Measurements from ENCODE around the gene NPBWR2.

NPBWR2 gene

DNA sequence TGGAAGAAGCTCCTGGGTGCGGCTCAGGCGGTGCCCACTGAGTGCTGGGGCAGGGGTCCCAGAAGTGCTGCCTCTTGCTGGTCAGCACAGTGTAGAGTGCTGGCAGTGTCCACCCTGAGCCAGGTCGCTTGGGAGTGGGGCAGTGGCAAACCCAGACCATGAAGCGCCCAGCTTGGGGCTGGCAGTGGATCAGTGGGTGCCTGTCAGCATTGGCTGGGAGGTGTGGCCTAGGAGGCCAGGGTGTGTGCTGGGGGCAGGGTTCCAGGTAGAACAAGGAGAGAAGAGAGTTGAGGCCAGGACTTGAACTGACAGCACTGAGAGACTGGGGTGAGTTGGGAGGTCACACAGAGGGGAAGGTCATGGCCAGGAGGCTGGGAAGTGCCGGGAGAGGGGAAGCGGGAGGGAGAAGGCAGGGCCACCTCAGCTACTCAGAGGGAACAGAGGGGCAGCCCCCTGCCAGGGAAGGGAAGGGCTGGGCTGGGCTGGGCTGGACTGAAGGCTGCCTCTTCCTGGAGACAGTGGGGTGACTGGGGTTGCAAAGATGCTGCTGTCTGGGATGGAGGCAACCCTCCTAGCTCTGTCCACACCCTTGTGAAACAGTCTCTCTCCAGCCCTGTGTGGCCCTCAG lies 40.2 kb downstream of the NPBWR2 start:
- DNase-seq, result no peak
- TF ChIP-seq POLR2A (IDR thresholded peaks at IDR 0.05; ENCODE audit: low read length), result no peak
- TF ChIP-seq GATA1 (IDR thresholded peaks at IDR 0.05; ENCODE audit: low read depth, low read length), result no peak

DNA sequence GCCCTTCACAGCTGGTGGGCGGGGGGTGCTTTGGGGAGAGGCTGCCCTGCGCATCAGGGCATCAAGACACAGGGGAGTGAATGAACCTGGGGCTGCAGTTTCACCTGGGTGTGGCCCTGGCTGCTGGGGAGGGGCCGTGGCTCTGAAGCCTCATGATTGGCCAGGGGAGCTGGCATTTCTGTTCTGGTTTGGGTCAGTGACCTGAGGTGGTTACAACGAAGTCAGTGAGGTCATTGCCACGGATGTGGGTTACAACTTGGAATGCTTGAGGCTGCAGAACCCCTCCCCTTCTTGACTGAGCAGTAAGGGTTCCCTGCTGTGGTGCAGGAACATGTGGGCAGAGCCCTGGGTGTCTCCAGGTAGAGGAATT lies 41.4 kb downstream of the NPBWR2 start:
- DNase-seq, result peak; percentile 21 to 41
- TF ChIP-seq POLR2A (IDR thresholded peaks at IDR 0.05; ENCODE audit: low read length), result no peak
- no peak for TF ChIP-seq GATA1 (IDR thresholded peaks at IDR 0.05; ENCODE audit: low read depth, low read length)

DNA sequence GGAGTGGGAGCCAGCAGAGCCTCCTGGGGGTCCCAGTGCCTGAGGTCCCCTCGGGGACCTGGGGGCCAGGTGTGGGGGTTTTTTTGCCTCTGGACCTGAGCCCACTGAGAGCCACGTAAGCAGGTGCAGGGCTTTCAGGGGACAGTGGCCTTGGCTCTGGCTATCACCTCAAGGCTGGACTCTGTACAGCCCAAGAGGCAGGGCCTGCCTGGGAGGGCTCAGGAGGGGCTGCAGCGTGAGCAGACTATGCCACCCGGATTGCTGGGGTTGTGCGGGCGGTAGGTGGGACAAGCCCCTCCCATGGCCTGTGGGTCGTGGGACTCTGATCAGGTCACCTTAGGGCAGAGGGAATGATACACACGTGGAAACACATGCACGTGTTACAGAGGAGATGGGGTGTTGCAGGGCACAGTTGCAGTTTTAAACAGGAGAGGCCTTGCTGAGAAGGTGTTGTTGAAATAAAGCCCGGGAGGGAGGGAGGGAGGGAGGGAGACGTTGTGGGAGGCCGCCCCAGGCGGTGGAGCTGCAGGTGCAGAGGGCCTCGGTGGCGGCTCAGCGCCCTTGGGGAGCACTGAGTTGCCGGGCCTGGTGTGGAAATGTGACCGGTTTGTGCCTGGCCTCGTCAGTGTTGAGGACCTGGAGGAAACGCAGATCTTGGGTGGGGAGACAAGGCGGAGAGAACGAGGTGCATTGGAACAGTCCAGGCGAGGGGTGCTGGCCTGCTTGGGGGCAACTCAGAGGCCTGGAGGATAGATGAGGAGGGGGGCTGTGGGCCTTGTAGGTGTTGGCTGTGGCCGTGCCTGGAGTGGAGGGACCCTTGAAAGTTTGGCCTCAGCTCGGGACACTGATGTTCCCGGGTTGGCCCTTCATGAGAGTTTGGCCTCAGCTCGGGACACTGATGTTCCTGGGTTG lies 42.0 kb downstream of the NPBWR2 start:
- TF ChIP-seq GATA1 (IDR thresholded peaks at IDR 0.05; ENCODE audit: low read depth, low read length) (no peak), POLR2A (IDR thresholded peaks at IDR 0.05; ENCODE audit: low read length) (no peak)
- no peak for DNase-seq

DNA sequence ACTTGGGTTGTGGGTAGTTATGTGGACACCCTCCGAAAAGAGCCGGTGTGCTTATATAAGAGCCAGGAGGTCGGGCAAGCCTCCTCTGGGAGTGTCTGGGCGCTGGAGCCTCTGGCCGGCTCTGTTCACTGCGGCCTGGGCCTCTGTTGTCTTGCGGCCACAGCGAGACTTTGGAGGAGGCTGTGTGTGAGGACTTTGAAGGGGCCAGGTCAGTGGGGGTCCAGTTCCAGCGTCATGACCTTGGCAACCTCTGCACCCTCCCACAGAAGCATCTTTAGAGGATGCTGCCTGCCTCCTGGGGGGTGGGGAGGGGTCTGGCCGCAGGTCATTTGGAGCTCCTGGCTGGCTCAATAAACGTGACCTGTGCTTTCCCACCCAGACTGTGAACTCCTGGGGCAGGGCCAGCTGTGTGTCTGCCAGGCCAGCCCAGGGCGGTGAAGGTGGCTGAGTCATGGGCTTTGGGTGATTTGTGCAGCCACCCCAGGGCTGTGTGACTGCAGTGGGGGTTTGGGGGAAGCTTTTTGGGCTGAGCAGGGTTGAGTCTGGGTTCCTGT lies 43.1 kb downstream of the NPBWR2 start:
- peak in 1 of 2 experiments; percentile 33 for DNase-seq
- TF ChIP-seq GATA1 (IDR thresholded peaks at IDR 0.05; ENCODE audit: low read depth, low read length), result no peak
- TF ChIP-seq POLR2A (IDR thresholded peaks at IDR 0.05; ENCODE audit: low read length), result no peak

DNA sequence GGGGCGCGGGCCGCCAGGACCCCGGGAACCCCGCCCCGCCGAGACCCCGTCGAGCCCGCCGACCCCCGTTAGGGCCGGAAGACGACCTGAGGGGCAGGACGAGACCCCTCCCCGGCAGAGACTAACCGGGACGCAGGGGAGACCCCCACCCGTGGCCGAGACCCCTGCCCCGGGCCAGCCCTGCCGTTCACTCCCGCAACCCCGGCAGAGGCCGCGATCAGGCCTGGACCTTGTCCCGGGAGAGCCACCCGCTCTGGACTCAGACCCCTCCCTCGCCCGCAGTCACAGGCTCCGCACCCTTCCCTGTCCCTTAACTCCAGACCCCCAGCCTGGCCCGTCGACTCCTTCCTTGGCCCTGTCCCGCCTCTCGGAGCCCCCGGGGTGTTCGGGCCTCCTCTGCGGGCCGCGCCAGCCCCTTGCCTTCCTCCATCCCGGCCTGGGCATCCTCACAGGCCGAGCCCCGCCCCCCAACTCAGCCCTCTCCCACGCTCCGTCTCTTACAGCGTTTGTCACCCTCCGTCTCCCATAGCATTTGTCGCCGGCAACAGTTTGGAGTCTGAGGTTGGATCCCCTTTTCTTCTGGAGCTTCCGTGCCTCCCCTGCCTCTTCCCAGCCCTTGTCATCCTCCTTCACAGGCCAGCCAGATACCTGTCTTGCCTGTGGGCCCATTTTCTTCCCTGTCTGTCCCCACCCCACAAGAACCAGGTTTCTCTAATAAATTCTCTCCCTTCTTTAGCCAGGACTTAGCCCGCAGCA lies 43.8 kb downstream of the NPBWR2 start:
- no peak for DNase-seq

DNA sequence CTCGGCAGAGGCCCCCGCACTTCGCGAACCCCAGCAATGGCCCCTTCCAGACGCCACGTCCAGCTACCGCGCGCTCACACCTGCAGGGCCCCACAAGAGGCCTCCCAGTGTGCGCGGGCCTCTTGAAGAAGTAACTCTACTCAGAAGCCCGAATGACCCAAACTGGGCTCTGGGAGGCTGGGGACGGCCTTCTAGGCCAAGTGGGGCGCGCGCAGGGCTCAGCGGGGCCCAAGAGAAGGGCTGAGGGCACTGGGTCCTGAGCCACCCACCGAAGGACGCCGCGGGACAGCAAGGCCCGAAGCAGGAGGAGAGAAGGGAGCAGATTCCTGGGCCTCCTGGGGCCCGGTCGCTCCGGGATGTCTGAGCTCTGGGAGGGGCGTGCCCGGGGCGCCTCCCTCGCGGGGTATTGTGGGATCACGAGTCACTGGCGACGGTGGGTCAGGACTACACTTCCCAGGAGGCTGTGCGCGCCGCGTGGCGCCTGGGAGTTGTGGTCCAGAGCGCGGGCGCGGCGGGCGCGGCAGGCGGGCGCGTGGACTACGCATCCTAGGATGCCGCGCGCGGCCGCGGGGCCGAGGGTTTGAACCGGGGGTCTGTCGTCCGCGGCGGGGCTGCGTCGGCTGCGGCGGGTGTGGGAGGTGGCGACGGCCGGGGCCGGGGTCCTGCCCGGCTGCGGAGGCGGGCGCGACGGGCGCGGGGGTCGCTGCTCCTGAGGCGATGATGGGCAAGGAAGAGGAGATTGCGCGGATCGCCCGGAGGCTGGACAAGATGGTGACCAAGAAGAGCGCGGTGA lies 44.6 kb downstream of the NPBWR2 start, which contains the start of gene TCEA2:
TSS of gene TCEA2 (plus strand) at position 603 of the 793 bp plus-strand sequence. CDS start at position 718, 115 bp downstream.
- TF ChIP-seq GATA1 (IDR thresholded peaks at IDR 0.05; ENCODE audit: low read depth, low read length) (no peak), POLR2A (IDR thresholded peaks at IDR 0.05; ENCODE audit: low read length) (peak; percentile 55)
- DNase-seq, result peak; percentile 93 to 95

More for the DNA sequence above, 43.8 kb downstream of the NPBWR2 start:
- TF ChIP-seq POLR2A (IDR thresholded peaks at IDR 0.05; ENCODE audit: low read length) (no peak), GATA1 (IDR thresholded peaks at IDR 0.05; ENCODE audit: low read depth, low read length) (no peak)

DNA sequence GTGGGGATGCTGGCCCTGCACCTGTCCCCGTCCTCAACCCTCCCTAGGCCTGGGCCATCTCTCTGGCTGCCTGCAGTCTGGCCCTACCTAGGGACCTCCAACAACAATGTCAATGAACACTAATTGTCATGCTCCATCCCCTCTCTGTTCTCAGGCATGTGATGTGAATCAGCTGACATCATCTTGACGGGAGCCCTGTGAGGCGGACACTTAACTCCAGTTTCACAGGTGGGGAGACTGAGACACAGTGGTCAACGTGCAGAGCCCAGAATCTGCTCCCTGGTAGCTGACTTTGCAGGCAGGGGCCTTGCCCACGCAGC lies 45.1 kb downstream of the NPBWR2 start:
- TF ChIP-seq POLR2A (IDR thresholded peaks at IDR 0.05; ENCODE audit: low read length), result no peak
- TF ChIP-seq GATA1 (IDR thresholded peaks at IDR 0.05; ENCODE audit: low read depth, low read length), result no peak
- DNase-seq, result no peak

DNA sequence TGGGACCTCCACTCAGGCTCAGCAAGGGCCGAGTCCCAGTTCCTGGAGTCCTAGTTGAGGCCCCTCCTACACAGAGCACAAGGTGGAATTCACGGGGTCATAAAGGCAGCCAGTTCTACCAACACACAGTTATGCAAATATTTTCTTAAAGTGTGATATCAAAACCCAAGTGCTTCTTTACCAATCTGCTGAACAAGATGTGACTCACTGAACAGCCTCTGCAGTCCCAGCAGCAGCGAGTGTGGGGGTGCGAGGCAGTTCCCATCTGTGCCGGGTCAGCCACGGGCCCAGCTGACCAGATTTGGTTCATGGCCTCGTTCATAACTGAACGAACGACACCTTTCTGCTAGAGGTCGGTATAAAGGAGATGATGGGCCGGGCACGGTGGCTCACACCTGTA lies 48.8 kb downstream of the NPBWR2 start:
- TF ChIP-seq GATA1 (IDR thresholded peaks at IDR 0.05; ENCODE audit: low read depth, low read length) (no peak), POLR2A (IDR thresholded peaks at IDR 0.05; ENCODE audit: low read length) (no peak)
- DNase-seq, result no peak

DNA sequence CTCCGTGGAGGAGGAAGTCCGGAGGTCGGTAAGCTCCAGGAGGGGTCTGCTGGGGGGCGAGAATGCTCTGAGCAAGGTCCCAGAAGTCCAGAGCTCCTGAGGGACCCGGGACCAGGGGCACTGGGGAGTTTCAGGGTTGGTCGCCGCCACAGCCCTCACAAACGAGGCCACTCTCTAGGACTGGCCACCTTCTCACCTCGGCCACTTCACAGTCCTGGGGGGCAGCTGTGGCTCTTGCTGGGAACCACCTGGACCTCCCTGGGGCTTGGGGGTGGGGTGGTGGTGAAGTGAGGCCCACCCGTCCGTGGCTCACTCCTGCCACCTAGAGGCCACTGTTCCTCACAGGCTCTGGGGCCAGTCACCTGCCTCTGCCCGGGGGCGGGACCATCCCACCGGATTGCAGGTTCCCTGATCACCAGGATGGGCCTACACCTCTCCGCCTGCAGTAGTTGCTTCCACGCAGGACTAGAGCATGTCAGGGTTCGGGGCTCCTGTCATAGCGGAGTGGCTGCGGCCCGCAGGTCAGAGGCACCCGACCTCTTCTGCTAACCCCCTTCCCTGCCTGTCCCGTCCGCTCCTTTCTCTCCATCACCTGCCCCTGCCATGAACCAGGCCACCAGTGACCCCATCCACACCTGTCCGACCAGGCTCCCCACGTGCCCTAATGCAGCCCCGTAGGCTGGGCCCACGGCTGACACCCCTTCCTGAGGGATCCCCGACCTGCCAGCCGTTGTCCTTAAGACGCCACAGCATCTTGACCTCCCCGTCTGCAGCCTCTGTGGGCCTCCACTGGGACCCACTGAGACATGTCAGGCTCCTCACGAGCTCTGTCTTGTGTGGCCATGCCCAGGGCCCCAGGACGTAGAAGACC lies 49.5 kb downstream of the NPBWR2 start:
- TF ChIP-seq POLR2A (IDR thresholded peaks at IDR 0.05; ENCODE audit: low read length) (no peak), GATA1 (IDR thresholded peaks at IDR 0.05; ENCODE audit: low read depth, low read length) (no peak)
- DNase-seq, result peak; percentile 56 to 73

DNA sequence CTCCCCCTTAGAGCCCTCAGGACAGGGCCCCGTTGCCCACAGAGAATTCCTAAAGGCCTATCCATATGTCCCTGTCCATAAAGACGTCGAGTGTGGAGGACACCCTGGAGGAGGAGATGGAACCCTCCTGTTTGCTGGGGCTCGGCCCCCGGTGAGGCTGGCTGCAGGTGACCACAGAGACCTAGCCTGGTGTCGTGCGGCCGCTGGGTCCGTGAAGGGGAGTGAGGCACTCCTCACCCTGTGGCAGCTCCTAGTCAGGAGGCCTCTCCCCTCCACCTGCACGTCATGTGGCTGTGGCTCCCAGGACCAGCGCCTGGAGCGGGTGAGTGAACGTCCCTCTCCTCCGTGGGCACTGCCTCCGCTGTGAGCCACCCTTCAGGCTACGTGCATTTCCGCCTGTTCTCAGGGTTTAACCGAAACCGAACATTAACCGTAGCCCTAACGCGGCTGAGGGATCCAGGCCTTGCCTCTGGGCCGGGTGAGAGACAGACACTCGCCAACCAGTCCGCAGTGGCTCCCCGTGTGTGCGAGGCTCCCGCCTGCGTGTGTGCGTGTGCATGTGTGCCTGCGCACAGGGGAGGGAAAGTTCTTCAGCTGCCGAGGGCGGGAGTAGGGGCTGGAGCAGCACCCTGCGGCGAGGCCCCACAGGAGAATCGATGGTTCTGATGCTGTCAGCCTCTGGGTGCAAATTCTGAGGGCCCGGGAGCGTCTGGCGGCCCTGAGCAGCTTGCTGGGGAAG lies 50.3 kb downstream of the NPBWR2 start:
- no peak for DNase-seq
- TF ChIP-seq GATA1 (IDR thresholded peaks at IDR 0.05; ENCODE audit: low read depth, low read length), result no peak
- no peak for TF ChIP-seq POLR2A (IDR thresholded peaks at IDR 0.05; ENCODE audit: low read length)

DNA sequence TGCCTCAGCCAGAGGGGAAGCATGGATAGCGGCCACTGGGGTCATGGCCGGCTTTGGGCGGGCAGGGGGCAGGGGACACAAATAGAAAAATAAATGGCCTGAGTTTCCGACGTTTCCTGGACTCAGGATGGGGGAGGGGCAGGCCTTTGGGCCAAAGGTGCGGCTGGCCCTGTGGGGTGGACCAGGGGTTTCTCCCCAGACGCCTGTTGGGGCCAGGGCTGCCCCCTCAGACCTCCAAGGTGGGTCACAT lies 50.8 kb downstream of the NPBWR2 start:
- TF ChIP-seq POLR2A (IDR thresholded peaks at IDR 0.05; ENCODE audit: low read length) (no peak), GATA1 (IDR thresholded peaks at IDR 0.05; ENCODE audit: low read depth, low read length) (no peak)
- no peak for DNase-seq
